Measurements from ENCODE around the gene NIPAL4. TPM values are rescaled to one million over a fixed set of nuclear protein-coding genes. Genes with fewer than 3 reads are reported as not detected.
"Not testable (repeated sequence)": the region's sequence is repeated elsewhere in the genome, so short reads cannot be mapped to it uniquely, and the experiment has no call there.

Gene NIPAL4
- polyA plus RNA-seq, 2 donors = 5.4 to 15.1 TPM

DNA sequence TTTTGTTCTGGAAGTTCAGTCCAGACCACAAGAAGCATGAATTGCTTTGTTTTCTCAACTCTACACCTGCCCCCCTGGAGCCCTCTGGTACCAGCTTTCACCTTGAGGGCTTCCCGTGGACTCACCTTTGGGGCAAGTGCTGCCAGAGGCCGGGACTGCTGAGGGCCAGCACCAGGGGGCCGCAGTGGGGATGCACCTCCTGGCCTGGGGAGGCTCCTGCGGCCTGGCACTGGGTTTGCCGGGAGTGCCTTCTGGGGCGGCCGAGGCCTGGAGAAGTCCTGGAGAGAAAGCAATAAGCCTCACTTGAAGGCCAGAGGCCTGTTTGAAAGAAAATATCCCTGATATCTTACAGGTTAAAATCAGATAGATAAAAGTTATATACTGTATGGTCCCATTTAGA lies 21.7 kb downstream of the NIPAL4 start:
- Histone ChIP-seq H3K27me3 (ENCODE audit: control insufficient read depth in 1 of 2, insufficient read depth in 2 of 2, low read length in 2 of 2) (no peaks in the 10 kb centered on the region), H3K27ac (ENCODE audit: low read depth in 2 of 2, low read length in 1 of 2) (no peak overlapping the region), H3K4me3 (ENCODE audit: low read depth in 1 of 2, low read length in 2 of 2) (no peak overlapping the region), H3K36me3 (ENCODE audit: control insufficient read depth in 2 of 2, insufficient read depth in 2 of 2, low read length in 1 of 2) (peaks cover 0 to 2% of the 10 kb centered on the region in 2 donors), H3K4me1 (ENCODE audit: control insufficient read depth in 2 of 2, insufficient read depth in 2 of 2, low read length in 1 of 2) (peaks cover 0 to 6% of the 10 kb centered on the region in 2 donors), H3K9me3 (ENCODE audit: control insufficient read depth in 2 of 2, insufficient read depth in 1 of 2, low read depth in 1 of 2, low read length in 1 of 2) (no peaks in the 10 kb centered on the region)
- 96 to 99% methylated on average over 7 of the region's 7 CpGs for WGBS, 2 donors

DNA sequence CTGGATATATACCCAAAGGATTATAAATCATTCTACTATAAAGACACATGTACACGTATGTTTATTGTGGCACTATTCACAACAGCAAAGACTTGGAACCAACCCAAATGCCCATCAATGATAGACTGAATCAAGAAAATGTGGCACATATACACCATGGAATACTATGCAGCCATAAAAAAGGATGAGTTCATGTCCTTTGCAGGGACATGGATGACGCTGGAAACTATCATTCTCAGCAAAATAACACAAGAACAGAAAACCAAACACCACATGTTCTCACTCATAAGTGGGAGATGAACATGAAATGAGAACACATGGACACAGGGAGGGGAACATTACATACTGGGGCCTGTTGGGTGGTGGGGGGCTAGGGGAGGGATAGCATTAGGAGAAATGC lies 22.7 kb downstream of the NIPAL4 start:
- WGBS, 2 donors = 75 to 91% methylated on average over 2 of the region's 2 CpGs
- H3K27me3 ChIP-seq (ENCODE audit: control insufficient read depth in 1 of 2, insufficient read depth in 2 of 2, low read length in 2 of 2); H3K36me3 ChIP-seq (ENCODE audit: control insufficient read depth in 2 of 2, insufficient read depth in 2 of 2, low read length in 1 of 2); H3K27ac ChIP-seq (ENCODE audit: low read depth in 2 of 2, low read length in 1 of 2); H3K4me1 ChIP-seq (ENCODE audit: control insufficient read depth in 2 of 2, insufficient read depth in 2 of 2, low read length in 1 of 2); H3K9me3 ChIP-seq (ENCODE audit: control insufficient read depth in 2 of 2, insufficient read depth in 1 of 2, low read depth in 1 of 2, low read length in 1 of 2); H3K4me3 ChIP-seq (ENCODE audit: low read depth in 1 of 2, low read length in 2 of 2): not testable (repeated sequence)

DNA sequence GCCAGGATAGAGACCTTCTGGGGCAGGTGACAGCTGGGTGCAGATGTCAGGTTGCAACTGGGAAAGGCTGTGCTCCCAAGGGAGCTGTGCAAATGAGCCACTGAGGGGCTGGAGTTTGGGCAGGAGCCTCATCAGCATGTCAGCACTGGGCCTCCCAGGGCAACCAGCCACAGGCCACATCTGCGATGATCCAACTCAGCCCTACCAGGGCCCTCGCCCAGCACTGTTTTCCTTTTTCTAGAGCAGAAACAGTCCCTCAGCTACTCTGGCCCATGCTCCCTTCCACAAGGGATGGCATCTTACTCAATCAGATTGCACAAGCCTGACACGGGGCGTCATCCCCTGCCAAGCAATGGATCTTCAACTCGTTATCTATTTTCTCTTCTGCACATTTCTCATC lies 24.8 kb downstream of the NIPAL4 start:
- H3K9me3 ChIP-seq (ENCODE audit: control insufficient read depth in 2 of 2, insufficient read depth in 1 of 2, low read depth in 1 of 2, low read length in 1 of 2) = no peaks in the 10 kb centered on the region
- WGBS, 2 donors = 67 to 70% methylated on average over 5 of the region's 5 CpGs
- H3K27ac ChIP-seq (ENCODE audit: low read depth in 2 of 2, low read length in 1 of 2) = no peak overlapping the region
- H3K4me1 ChIP-seq (ENCODE audit: control insufficient read depth in 2 of 2, insufficient read depth in 2 of 2, low read length in 1 of 2) = peaks cover 3 to 6% of the 10 kb centered on the region in 2 donors
- no peaks in the 10 kb centered on the region for H3K27me3 ChIP-seq (ENCODE audit: control insufficient read depth in 1 of 2, insufficient read depth in 2 of 2, low read length in 2 of 2)
- H3K36me3 ChIP-seq (ENCODE audit: control insufficient read depth in 2 of 2, insufficient read depth in 2 of 2, low read length in 1 of 2) = peaks cover 0 to 2% of the 10 kb centered on the region in 2 donors
- H3K4me3 ChIP-seq (ENCODE audit: low read depth in 1 of 2, low read length in 2 of 2) = no peak overlapping the region

DNA sequence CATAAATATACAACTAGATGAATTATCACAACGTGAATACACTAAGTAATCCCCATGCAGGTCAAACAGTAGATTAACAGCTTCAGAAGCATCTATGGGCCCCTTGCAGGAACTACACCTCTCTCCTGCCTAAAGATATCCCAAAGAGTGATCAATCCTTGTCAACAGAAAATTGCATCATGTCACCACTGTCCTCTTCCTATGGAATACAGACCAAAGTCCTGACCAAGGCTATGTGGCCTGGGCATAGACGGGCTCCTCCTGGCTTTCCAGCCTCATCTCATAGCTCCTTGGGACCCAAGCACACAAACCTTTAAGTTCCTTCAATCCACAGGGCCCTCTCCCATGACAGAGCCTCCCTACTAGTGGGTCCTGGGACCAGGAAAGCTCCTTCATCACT lies 25.3 kb downstream of the NIPAL4 start:
- WGBS, 2 donors = 84 to 87% methylated on average over 2 of the region's 2 CpGs
- Histone ChIP-seq H3K27ac (ENCODE audit: low read depth in 2 of 2, low read length in 1 of 2) (no peak overlapping the region), H3K4me3 (ENCODE audit: low read depth in 1 of 2, low read length in 2 of 2) (no peak overlapping the region), H3K9me3 (ENCODE audit: control insufficient read depth in 2 of 2, insufficient read depth in 1 of 2, low read depth in 1 of 2, low read length in 1 of 2) (no peaks in the 10 kb centered on the region), H3K27me3 (ENCODE audit: control insufficient read depth in 1 of 2, insufficient read depth in 2 of 2, low read length in 2 of 2) (no peaks in the 10 kb centered on the region), H3K4me1 (ENCODE audit: control insufficient read depth in 2 of 2, insufficient read depth in 2 of 2, low read length in 1 of 2) (peaks cover 3 to 6% of the 10 kb centered on the region in 2 donors), H3K36me3 (ENCODE audit: control insufficient read depth in 2 of 2, insufficient read depth in 2 of 2, low read length in 1 of 2) (peaks cover 0 to 2% of the 10 kb centered on the region in 2 donors)

DNA sequence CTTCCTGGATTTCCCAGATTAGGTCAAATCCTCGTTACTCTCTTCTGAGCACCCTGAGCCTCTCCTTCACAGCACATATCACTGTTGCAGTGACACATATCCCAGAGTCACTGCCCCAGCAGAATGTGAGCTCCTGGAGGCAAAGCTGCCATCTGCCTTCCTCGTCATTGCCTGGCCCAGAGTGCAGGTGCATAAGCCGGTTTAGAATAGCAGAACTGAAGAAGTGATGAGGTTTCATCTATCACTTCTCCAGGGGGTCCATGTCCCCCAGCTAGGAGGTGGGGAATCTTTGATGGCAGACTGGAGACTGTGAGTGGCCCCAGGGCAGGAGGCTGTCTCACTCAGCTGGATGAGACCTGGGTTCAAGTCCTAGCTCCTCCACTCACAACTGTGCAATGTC lies 25.8 kb downstream of the NIPAL4 start:
- 87 to 92% methylated on average over 3 of the region's 3 CpGs for WGBS, 2 donors
- H3K27ac ChIP-seq (ENCODE audit: low read depth in 2 of 2, low read length in 1 of 2) = no peak overlapping the region
- H3K36me3 ChIP-seq (ENCODE audit: control insufficient read depth in 2 of 2, insufficient read depth in 2 of 2, low read length in 1 of 2) = peaks cover 0 to 2% of the 10 kb centered on the region in 2 donors
- no peaks in the 10 kb centered on the region for H3K27me3 ChIP-seq (ENCODE audit: control insufficient read depth in 1 of 2, insufficient read depth in 2 of 2, low read length in 2 of 2)
- no peak overlapping the region for H3K4me3 ChIP-seq (ENCODE audit: low read depth in 1 of 2, low read length in 2 of 2)
- peaks cover 3 to 6% of the 10 kb centered on the region in 2 donors for H3K4me1 ChIP-seq (ENCODE audit: control insufficient read depth in 2 of 2, insufficient read depth in 2 of 2, low read length in 1 of 2)
- no peaks in the 10 kb centered on the region for H3K9me3 ChIP-seq (ENCODE audit: control insufficient read depth in 2 of 2, insufficient read depth in 1 of 2, low read depth in 1 of 2, low read length in 1 of 2)

DNA sequence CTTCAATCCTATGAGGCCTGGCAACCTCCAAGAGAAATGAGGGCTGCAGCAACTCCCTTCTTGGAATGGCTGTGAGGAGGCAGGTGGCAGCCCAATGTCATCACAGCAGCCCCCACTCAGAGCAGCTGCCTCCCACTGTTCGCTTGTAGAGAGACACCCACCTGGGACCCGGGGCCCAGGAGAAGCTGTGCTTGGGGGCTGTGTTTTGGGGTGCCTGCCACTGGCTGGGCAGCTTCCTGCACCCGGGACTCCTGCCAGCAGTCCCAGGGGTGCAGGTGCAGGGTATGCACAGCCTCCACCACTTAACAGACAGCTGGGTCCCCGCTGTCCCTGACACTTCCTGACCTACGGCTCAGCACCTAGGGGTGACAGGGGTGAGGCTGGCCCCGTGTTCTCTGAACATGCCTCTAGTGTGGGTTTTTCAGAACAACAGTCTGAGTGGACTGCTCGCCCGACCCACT lies 26.2 kb downstream of the NIPAL4 start:
- WGBS, 2 donors = 62 to 64% methylated on average over 8 of the region's 8 CpGs
- Histone ChIP-seq H3K36me3 (ENCODE audit: control insufficient read depth in 2 of 2, insufficient read depth in 2 of 2, low read length in 1 of 2) (peaks cover 0 to under 1% of the 10 kb centered on the region in 2 donors), H3K4me1 (ENCODE audit: control insufficient read depth in 2 of 2, insufficient read depth in 2 of 2, low read length in 1 of 2) (peaks cover 3 to 6% of the 10 kb centered on the region in 2 donors), H3K9me3 (ENCODE audit: control insufficient read depth in 2 of 2, insufficient read depth in 1 of 2, low read depth in 1 of 2, low read length in 1 of 2) (no peaks in the 10 kb centered on the region), H3K4me3 (ENCODE audit: low read depth in 1 of 2, low read length in 2 of 2) (no peak overlapping the region), H3K27me3 (ENCODE audit: control insufficient read depth in 1 of 2, insufficient read depth in 2 of 2, low read length in 2 of 2) (no peaks in the 10 kb centered on the region), H3K27ac (ENCODE audit: low read depth in 2 of 2, low read length in 1 of 2) (no peak overlapping the region)

DNA sequence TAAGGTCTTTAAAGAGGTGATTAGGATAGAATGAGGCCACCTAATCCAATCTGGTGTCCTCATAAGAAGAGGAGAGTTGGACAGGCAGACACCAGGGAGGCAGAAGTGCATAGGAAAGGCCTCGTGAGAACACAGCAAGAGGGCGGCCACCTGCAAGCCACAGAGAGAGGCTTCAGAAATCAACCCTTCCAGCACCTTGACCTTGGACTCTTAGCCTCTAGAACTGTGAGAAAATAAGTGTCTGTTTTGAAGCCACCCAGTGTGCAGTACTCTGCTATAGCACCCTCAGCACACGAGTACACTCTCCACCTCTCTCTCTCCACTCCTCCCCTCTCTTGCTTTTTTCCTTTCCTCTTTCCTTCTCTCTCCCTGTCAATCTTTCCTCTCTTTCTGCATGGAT lies 26.8 kb downstream of the NIPAL4 start:
- no peaks in the 10 kb centered on the region for H3K36me3 ChIP-seq (ENCODE audit: control insufficient read depth in 2 of 2, insufficient read depth in 2 of 2, low read length in 1 of 2)
- no peaks in the 10 kb centered on the region for H3K27me3 ChIP-seq (ENCODE audit: control insufficient read depth in 1 of 2, insufficient read depth in 2 of 2, low read length in 2 of 2)
- H3K9me3 ChIP-seq (ENCODE audit: control insufficient read depth in 2 of 2, insufficient read depth in 1 of 2, low read depth in 1 of 2, low read length in 1 of 2) = no peaks in the 10 kb centered on the region
- H3K4me3 ChIP-seq (ENCODE audit: low read depth in 1 of 2, low read length in 2 of 2) = no peak overlapping the region
- H3K4me1 ChIP-seq (ENCODE audit: control insufficient read depth in 2 of 2, insufficient read depth in 2 of 2, low read length in 1 of 2) = peaks cover 3 to 6% of the 10 kb centered on the region in 2 donors
- 55 to 68% methylated on average over 3 of the region's 3 CpGs for WGBS, 2 donors
- H3K27ac ChIP-seq (ENCODE audit: low read depth in 2 of 2, low read length in 1 of 2) = no peak overlapping the region

DNA sequence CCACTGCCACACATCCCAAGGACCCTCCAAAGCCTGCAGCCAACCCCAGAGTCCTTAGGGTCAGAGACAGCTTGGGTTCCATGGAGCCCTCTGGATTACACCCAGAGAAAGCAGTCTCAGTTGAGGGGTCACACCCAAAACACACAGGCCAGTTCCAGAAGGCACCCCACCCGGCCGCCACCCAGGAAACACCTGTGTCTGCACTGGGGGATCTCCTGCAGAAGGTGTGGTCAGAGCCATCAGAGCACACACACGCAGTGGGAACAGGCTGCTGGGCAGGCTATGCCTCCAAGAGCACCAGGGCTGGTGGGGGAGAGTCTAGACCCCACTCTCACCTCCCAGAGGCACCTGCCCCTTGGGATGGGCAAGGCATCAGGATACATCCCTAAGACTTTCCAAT lies 27.3 kb downstream of the NIPAL4 start:
- 78 to 86% methylated on average over 3 of the region's 3 CpGs for WGBS, 2 donors
- H3K4me1 ChIP-seq (ENCODE audit: control insufficient read depth in 2 of 2, insufficient read depth in 2 of 2, low read length in 1 of 2) = peaks cover 3 to 6% of the 10 kb centered on the region in 2 donors
- no peak overlapping the region for H3K4me3 ChIP-seq (ENCODE audit: low read depth in 1 of 2, low read length in 2 of 2)
- no peaks in the 10 kb centered on the region for H3K9me3 ChIP-seq (ENCODE audit: control insufficient read depth in 2 of 2, insufficient read depth in 1 of 2, low read depth in 1 of 2, low read length in 1 of 2)
- no peaks in the 10 kb centered on the region for H3K36me3 ChIP-seq (ENCODE audit: control insufficient read depth in 2 of 2, insufficient read depth in 2 of 2, low read length in 1 of 2)
- H3K27ac ChIP-seq (ENCODE audit: low read depth in 2 of 2, low read length in 1 of 2) = no peak overlapping the region
- H3K27me3 ChIP-seq (ENCODE audit: control insufficient read depth in 1 of 2, insufficient read depth in 2 of 2, low read length in 2 of 2) = no peaks in the 10 kb centered on the region

DNA sequence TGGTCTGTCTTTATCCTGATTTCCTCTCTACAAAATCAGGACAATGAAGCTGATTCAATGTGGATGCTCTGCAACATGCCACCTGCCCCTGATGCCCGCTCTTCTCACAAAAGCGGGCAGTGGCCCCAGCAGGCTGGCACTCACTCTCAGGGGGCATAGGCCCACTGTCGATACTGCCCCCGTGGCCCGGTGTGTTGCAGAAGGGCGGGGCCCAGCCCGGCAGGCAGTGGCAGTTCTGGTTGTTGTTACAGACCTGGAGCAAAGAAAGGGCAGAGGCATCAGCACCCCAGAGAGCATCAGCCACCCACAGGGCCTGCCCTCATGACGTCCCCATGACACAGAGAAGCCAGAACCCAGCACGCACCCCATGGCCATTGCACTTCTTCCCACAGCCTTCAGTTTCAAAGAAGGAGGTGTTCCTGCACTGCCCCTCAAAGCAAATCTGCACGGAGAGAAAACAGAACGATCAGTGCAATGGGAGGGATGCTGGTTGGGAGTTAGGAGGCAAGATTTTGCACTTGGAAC lies 31.5 kb downstream of the NIPAL4 start:
- no peaks in the 10 kb centered on the region for H3K9me3 ChIP-seq (ENCODE audit: control insufficient read depth in 2 of 2, insufficient read depth in 1 of 2, low read depth in 1 of 2, low read length in 1 of 2)
- no peaks in the 10 kb centered on the region for H3K27me3 ChIP-seq (ENCODE audit: control insufficient read depth in 1 of 2, insufficient read depth in 2 of 2, low read length in 2 of 2)
- 88 to 91% methylated on average over 11 of the region's 11 CpGs for WGBS, 2 donors
- peaks cover 0 to 5% of the 10 kb centered on the region in 2 donors for H3K36me3 ChIP-seq (ENCODE audit: control insufficient read depth in 2 of 2, insufficient read depth in 2 of 2, low read length in 1 of 2)
- H3K4me1 ChIP-seq (ENCODE audit: control insufficient read depth in 2 of 2, insufficient read depth in 2 of 2, low read length in 1 of 2) = peaks cover 0 to 3% of the 10 kb centered on the region in 2 donors
- no peak overlapping the region for H3K27ac ChIP-seq (ENCODE audit: low read depth in 2 of 2, low read length in 1 of 2)
- no peak overlapping the region for H3K4me3 ChIP-seq (ENCODE audit: low read depth in 1 of 2, low read length in 2 of 2)

DNA sequence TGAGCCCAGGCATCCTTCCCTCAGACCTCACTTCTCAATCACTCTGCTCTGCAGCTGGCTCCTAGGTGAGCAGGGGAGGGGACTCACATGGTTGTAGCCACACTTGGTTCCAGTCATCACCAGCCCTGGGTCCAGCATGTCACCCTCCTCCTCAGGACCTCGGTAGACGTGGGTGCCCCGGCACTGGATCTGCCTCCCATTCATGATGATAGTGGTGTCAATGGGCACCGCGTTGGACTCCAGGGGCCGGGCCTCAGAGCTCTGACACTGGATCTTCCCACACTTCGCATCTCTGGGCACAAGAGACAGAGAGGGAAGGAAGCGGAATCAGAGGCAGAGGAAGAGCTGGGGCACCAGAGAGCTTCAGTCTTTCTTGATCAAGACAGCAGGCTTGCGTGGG lies 32.9 kb downstream of the NIPAL4 start:
- peaks cover 4 to 5% of the 10 kb centered on the region in 2 donors for H3K36me3 ChIP-seq (ENCODE audit: control insufficient read depth in 2 of 2, insufficient read depth in 2 of 2, low read length in 1 of 2)
- H3K27me3 ChIP-seq (ENCODE audit: control insufficient read depth in 1 of 2, insufficient read depth in 2 of 2, low read length in 2 of 2) = no peaks in the 10 kb centered on the region
- no peaks in the 10 kb centered on the region for H3K4me1 ChIP-seq (ENCODE audit: control insufficient read depth in 2 of 2, insufficient read depth in 2 of 2, low read length in 1 of 2)
- no peak overlapping the region for H3K4me3 ChIP-seq (ENCODE audit: low read depth in 1 of 2, low read length in 2 of 2)
- no peaks in the 10 kb centered on the region for H3K9me3 ChIP-seq (ENCODE audit: control insufficient read depth in 2 of 2, insufficient read depth in 1 of 2, low read depth in 1 of 2, low read length in 1 of 2)
- H3K27ac ChIP-seq (ENCODE audit: low read depth in 2 of 2, low read length in 1 of 2) = no peak overlapping the region
- WGBS, 2 donors = 93 to 94% methylated on average over 9 of the region's 9 CpGs
